Kidney (tissue), 22 donors: ENCODE data around the gene CLEC19A. TPM values are rescaled to one million over a fixed set of nuclear protein-coding genes. Genes with fewer than 3 reads are reported as not detected.

Experiments
- DNase-seq, 5 donors: peaks; one replicate each; pipeline ENCODE4 v3.0.0-alpha.2; 2013 to 2020
- FAIRE-seq: peaks from 2 replicates; lab custom pipeline; 2012; peaks lifted over from hg19 to GRCh38; lab: Jason Lieb, UNC
- H3K27ac ChIP-seq, 2 donors: one replicate each; pipeline ENCODE4 v1.7.0; 2013; ENCODE audit warnings: low read depth in 2 of 2, low read length in 2 of 2, inconsistent platforms in 1 of 2
- H3K27me3 ChIP-seq: one replicate; pipeline ENCODE4 v1.7.1; 2013; ENCODE audit warnings: low read length, inconsistent platforms; ENCODE audit not compliant: control insufficient read depth, insufficient read depth
- H3K36me3 ChIP-seq, 3 donors: one replicate each; pipeline versions ENCODE4 v1.7.0 to v1.7.1; 2013; ENCODE audit warnings: low read length in 3 of 3, control low read depth in 1 of 3, inconsistent platforms in 1 of 3; ENCODE audit not compliant: insufficient read depth in 3 of 3, control insufficient read depth in 2 of 3
- H3K4me1 ChIP-seq, 3 donors: one replicate each; pipeline versions ENCODE4 v1.7.0 to v1.7.1; 2013; ENCODE audit warnings: low read length in 3 of 3, inconsistent platforms in 1 of 3, low read depth in 1 of 3; ENCODE audit not compliant: control insufficient read depth in 2 of 3, insufficient read depth in 2 of 3
- H3K4me3 ChIP-seq, 3 donors: one replicate each; pipeline versions ENCODE4 v1.7.0 to v1.8.1; 2013; ENCODE audit warnings: low read length in 3 of 3, control low read depth in 1 of 3, inconsistent platforms in 1 of 3
- H3K9ac ChIP-seq, 3 donors: one replicate each; pipeline versions ENCODE4 v1.7.0 to v1.7.1; 2013; ENCODE audit warnings: low read length in 3 of 3, control low read depth in 1 of 3, inconsistent platforms in 1 of 3
- H3K9me3 ChIP-seq, 3 donors: one replicate each; pipeline versions ENCODE4 v1.7.0 to v1.7.1; 2013; ENCODE audit warnings: low read length in 3 of 3, control low read depth in 1 of 3, inconsistent platforms in 1 of 3; ENCODE audit not compliant: control insufficient read depth in 2 of 3, insufficient read depth in 1 of 3
- CTCF ChIP-seq: IDR thresholded peaks from 3 replicates; pipeline ENCODE4 v1.5.1; 2012; ENCODE audit warnings: mild to moderate bottlenecking, moderate library complexity, borderline replicate concordance; ENCODE audit not compliant: insufficient read depth; ENCODE audit errors: extremely low read depth
- intact Hi-C: fragments of 100-400 bp; cut with DNase I; formaldehyde crosslinking; loops from one replicate; pipeline ENCODE4 v1.11.1; 2022
- long read RNA-seq, 10 donors: library from polyadenylated mRNA in 1 of 10; unstranded in 1 of 10; transcript quantifications; one replicate each; pipeline ENCODE4 v2.0.0 and lab custom pipeline, GENCODE V29; 2021 to 2026
- polyA plus RNA-seq: library from polyadenylated mRNA; stranded (reverse); fragments of 350-450 nt; fragmentation: Illumina TruSeq; extraction: RNeasy Lipid Tissue Mini Kit (QIAGEN cat#74804); gene quantifications from one replicate; pipeline ENCODE4 v1.2.3, GENCODE V29; 2014; ENCODE audit warnings: low read depth, low replicate concordance; ENCODE audit not compliant: insufficient read depth
- total RNA-seq: library from RNA; stranded (reverse); fragmentation: NEBNext Ultra II Directional; extraction: Animal tissue kit (Norgen Biotek cat#: 25700); gene quantifications from one replicate; pipeline ENCODE4 v1.2.1, GENCODE V29; 2021
- donor health status: control.
- donor health status: control.
- donor health status: control.
- donor health status: control.
- donor health status: control.
- donor health status: DM: yes; HTN: yes; CAD: no.
- donor health status: Normal renal cell carcinoma (clear cell type).

CLEC19A gene
- not detected for total RNA-seq
- polyA plus RNA-seq, result not detected
- long read RNA-seq, donor 1, result 0 reads
- long read RNA-seq, donor 2, result 0 reads
- long read RNA-seq, donor 3, result 0 reads
- long read RNA-seq, donor 4, result 0 reads
- long read RNA-seq, donor 5, result 0 reads
- long read RNA-seq, donor 6, result 0 reads
- long read RNA-seq, donor 7, partial matches to known transcripts, result 0 of 1 reads
- long read RNA-seq, donor 7, other reads (novel, unspliced or antisense), result 1 of 1 reads
- long read RNA-seq, donor 8, result 0 reads
- long read RNA-seq, donor 9, result 0 reads
- long read RNA-seq, donor 10, result 0 reads

GRCh38 chr16:19285431-19285830 is at the start of gene CLEC19A:
Gene CLEC19A, plus strand, starts transcription at chr16:19285731. Its CDS starts 121 bp downstream, at chr16:19285852.
- intact Hi-C loops, result no loop called here
- no peak within 1 kb of the TSS for H3K27ac ChIP-seq
- H3K9me3 ChIP-seq, result no peaks in the 10 kb centered on the region
- no peak within 1 kb of the TSS for H3K9ac ChIP-seq
- no peaks in the 10 kb centered on the region for H3K27me3 ChIP-seq
- TF ChIP-seq CTCF, result no peak
- no peak for DNase-seq
- H3K4me1 ChIP-seq, result no peaks in the 10 kb centered on the region
- no peak within 1 kb of the TSS for H3K4me3 ChIP-seq
- no peak for FAIRE-seq
- H3K36me3 ChIP-seq, result no peaks in the 10 kb centered on the region

GRCh38 chr16:19235886-19236285 is 49.6 kb upstream of the CLEC19A start:
- no peak overlapping the region for H3K9ac ChIP-seq
- TF ChIP-seq CTCF, result no peak
- no peaks in the 10 kb centered on the region for H3K4me1 ChIP-seq
- H3K4me3 ChIP-seq, result no peak overlapping the region
- no peak for FAIRE-seq
- H3K36me3 ChIP-seq, result no peaks in the 10 kb centered on the region
- DNase-seq, result no peak
- H3K27me3 ChIP-seq, result no peaks in the 10 kb centered on the region
- no peak overlapping the region for H3K27ac ChIP-seq
- intact Hi-C loops, result no loop called here
- H3K9me3 ChIP-seq, result peaks cover 0 to 10% (median 0%) of the 10 kb centered on the region in 3 donors

- peaks cover 0 to 10% (median 0%) of the 10 kb centered on the region in 3 donors for H3K9me3 ChIP-seq
- DNase-seq, result no peak
- no peak overlapping the region for H3K27ac ChIP-seq
- no peaks in the 10 kb centered on the region for H3K36me3 ChIP-seq
- H3K4me3 ChIP-seq, result no peak overlapping the region
- intact Hi-C loops, result no loop called here
- no peak for TF ChIP-seq CTCF
- H3K4me1 ChIP-seq, result no peaks in the 10 kb centered on the region
- no peak for FAIRE-seq
- no peak overlapping the region for H3K9ac ChIP-seq
- no peaks in the 10 kb centered on the region for H3K27me3 ChIP-seq
Measured at GRCh38 chr16:19236561-19237209, 48.8 kb upstream of the CLEC19A start.
